Hepatocyte (in vitro differentiated cells): ENCODE measurements around the gene C19orf44.

Source experiments
- CTCF ChIP-seq: fragments of 200-600 bp; sonication (generic); IDR thresholded peaks from 2 replicates; pipeline ENCODE4 v1.5.1; 2016; ENCODE audit warnings: antibody characterized with exemption, mild to moderate bottlenecking; ENCODE audit not compliant: poor library complexity
- EZH2 ChIP-seq: fragments of 200-600 bp; sonication (generic); IDR thresholded peaks from 2 replicates; pipeline ENCODE4 v1.6.1; 2016; ENCODE audit warnings: antibody characterized with exemption, mild to moderate bottlenecking, borderline replicate concordance
- EZH2phosphoT487 ChIP-seq: fragments of 200-600 bp; sonication (generic); IDR thresholded peaks from one replicate; pipeline ENCODE4 v1.6.1; 2018; ENCODE audit warnings: antibody characterized with exemption, mild to moderate bottlenecking, low read depth, moderate library complexity; ENCODE audit not compliant: unreplicated experiment, severe bottlenecking

- no peak for TF ChIP-seq CTCF
- TF ChIP-seq EZH2phosphoT487 = no peak
- TF ChIP-seq EZH2 = no peak
These were observed 404 bp downstream of the C19orf44 start for GRCh38 chr19:16496613-16496983.
